Measurements from ENCODE around the gene CAPN2. TPM values are rescaled to one million over a fixed set of nuclear protein-coding genes. Genes with fewer than 3 reads are reported as not detected.

Gene CAPN2
- total RNA-seq, 1 donor from 2014 or later: 178 TPM

DNA sequence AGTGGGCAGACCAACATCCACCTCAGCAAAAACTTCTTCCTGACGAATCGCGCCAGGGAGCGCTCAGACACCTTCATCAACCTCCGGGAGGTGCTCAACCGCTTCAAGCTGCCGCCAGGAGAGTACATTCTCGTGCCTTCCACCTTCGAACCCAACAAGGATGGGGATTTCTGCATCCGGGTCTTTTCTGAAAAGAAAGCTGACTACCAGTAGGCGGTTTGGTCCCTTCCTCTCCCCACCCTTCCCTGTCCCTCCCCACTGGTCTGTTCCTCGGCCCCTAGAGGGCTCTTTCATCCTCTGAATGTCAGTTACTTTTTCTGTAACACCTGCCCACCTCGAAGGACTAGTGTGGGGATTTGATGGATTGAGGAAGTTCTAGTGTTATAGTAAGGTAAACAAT, 46.9 kb downstream of the CAPN2 start:
- TF ChIP-seq, protein P1, sequence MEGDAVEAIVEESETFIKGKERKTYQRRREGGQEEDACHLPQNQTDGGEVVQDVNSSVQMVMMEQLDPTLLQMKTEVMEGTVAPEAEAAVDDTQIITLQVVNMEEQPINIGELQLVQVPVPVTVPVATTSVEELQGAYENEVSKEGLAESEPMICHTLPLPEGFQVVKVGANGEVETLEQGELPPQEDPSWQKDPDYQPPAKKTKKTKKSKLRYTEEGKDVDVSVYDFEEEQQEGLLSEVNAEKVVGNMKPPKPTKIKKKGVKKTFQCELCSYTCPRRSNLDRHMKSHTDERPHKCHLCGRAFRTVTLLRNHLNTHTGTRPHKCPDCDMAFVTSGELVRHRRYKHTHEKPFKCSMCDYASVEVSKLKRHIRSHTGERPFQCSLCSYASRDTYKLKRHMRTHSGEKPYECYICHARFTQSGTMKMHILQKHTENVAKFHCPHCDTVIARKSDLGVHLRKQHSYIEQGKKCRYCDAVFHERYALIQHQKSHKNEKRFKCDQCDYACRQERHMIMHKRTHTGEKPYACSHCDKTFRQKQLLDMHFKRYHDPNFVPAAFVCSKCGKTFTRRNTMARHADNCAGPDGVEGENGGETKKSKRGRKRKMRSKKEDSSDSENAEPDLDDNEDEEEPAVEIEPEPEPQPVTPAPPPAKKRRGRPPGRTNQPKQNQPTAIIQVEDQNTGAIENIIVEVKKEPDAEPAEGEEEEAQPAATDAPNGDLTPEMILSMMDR (IDR thresholded peaks at IDR 0.05): no peak
- DNase-seq (ENCODE audit: low spot score in 2 of 2): no peak
- peaks cover 94 to 100% of the 10 kb centered on the region in 2 donors for H3K36me3 ChIP-seq

DNA sequence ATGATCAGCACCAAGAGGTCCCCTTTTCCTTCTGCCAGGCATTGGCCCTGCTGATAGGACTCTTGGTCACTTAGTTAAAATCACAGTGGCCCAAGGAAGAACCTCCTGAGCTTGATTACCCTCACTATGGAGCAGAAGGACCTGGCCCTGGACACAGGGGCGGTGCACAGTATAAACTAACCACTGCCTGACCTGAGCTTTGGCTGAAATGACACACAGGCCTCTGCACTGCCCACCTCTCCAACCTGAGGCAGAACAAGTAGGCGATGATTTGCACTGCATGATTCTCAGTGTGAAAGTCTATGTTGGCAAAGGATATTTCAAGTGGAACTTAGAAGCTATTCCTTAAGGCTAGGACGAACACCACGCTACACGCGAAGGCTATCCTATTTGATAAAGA, 48.5 kb downstream of the CAPN2 start:
- Histone ChIP-seq H3K4me1 (no peaks in the 10 kb centered on the region), H3K27me3 (no peaks in the 10 kb centered on the region), H3K27ac (no peak overlapping the region), H3K9me3 (no peaks in the 10 kb centered on the region), H3K4me3 (no peak overlapping the region), H3K36me3 (peaks cover 94 to 100% of the 10 kb centered on the region in 2 donors)
- intact Hi-C loops (cut with DNase I): no loop called here
- TF ChIP-seq, protein P1 (IDR thresholded peaks at IDR 0.05): no peak
- DNase-seq (ENCODE audit: low spot score in 2 of 2): no peak

More for the DNA sequence above, 46.9 kb downstream of the CAPN2 start:
- no peaks in the 10 kb centered on the region for H3K27me3 ChIP-seq
- no peak overlapping the region for H3K27ac ChIP-seq
- H3K4me3 ChIP-seq: no peak overlapping the region
- intact Hi-C loops (cut with DNase I): no loop called here
- H3K9me3 ChIP-seq: no peaks in the 10 kb centered on the region
- H3K4me1 ChIP-seq: no peaks in the 10 kb centered on the region

DNA sequence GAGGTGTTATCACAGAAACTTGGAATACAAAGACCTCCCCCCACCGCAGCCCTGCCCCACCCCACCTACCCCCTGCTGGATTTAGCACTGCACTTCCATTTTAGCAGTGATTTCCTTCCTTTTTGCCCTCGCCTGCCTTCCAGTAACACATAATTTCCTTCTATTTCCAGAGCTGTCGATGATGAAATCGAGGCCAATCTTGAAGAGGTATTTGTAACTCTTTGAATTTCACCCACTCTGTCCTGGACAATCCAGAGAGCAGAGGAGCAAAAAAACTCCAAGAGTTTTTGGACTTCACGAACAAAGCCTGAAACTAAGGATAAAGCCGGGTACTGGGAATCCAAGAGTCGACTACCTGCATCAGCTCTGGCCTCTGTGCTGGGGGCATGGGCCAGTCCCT, 49.1 kb downstream of the CAPN2 start:
- Histone ChIP-seq H3K4me1 (no peaks in the 10 kb centered on the region), H3K9me3 (no peaks in the 10 kb centered on the region), H3K4me3 (no peak overlapping the region), H3K36me3 (peaks cover 93 to 100% of the 10 kb centered on the region in 2 donors), H3K27ac (no peak overlapping the region), H3K27me3 (no peaks in the 10 kb centered on the region)
- TF ChIP-seq, protein P1 (IDR thresholded peaks at IDR 0.05): no peak
- intact Hi-C loops (cut with DNase I): no loop called here
- no peak for DNase-seq (ENCODE audit: low spot score in 2 of 2)

DNA sequence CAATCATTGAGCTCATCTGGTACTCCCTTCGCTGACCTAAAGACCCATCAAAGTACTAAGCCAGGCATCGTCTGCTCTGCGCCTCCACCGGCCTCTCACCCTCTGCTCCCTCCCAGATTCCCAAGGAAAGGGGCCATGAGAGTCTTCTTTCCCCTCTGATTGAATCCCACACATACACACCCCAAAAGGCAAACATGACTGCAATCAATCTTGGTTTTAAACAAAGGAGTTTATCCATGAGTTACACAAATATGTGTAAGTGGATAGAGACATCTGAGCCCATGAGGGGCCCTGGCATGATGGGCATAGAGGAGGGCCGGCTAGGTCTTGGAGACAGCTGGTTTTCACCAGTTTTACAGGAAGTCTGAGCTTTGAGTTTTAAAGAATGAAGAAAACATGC, 50.9 kb downstream of the CAPN2 start:
- H3K9me3 ChIP-seq: no peaks in the 10 kb centered on the region
- H3K36me3 ChIP-seq: peaks cover 81 to 87% of the 10 kb centered on the region in 2 donors
- no peaks in the 10 kb centered on the region for H3K27me3 ChIP-seq
- TF ChIP-seq, protein P1 (IDR thresholded peaks at IDR 0.05): no peak
- no peaks in the 10 kb centered on the region for H3K4me1 ChIP-seq
- intact Hi-C loops (cut with DNase I): no loop called here
- DNase-seq (ENCODE audit: low spot score in 2 of 2): no peak
- H3K27ac ChIP-seq: no peak overlapping the region
- no peak overlapping the region for H3K4me3 ChIP-seq

DNA sequence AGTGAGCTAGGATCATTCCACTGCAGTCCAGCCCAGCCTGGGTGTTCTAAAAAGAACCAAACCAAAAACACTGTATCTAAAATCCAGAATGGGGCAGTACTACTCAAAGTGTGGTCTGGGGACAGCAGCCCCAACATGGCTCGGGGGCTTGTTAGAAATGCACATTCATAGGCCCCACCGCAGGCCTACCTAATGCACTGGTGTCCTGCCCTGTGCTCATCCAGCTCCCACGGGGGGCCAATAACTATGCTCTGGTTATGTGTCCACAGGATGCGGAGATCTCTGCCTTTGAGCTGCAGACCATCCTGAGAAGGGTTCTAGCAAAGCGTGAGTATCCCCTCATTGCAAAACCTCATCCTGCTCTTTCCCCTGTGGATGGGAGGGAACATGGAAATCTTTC, 51.5 kb downstream of the CAPN2 start:
- H3K9me3 ChIP-seq: no peaks in the 10 kb centered on the region
- H3K27me3 ChIP-seq: no peaks in the 10 kb centered on the region
- TF ChIP-seq, protein P1 (IDR thresholded peaks at IDR 0.05): no peak
- no peak for DNase-seq (ENCODE audit: low spot score in 2 of 2)
- peaks cover 75 to 82% of the 10 kb centered on the region in 2 donors for H3K36me3 ChIP-seq
- H3K4me1 ChIP-seq: no peaks in the 10 kb centered on the region
- intact Hi-C loops (cut with DNase I): no loop called here
- H3K4me3 ChIP-seq: no peak overlapping the region
- peak overlapping the region in 1 of 2 donors; percentile 22 for H3K27ac ChIP-seq

Data from ascending aorta (tissue), 2 donors.